Hepatocyte (in vitro differentiated cells): Measurements from ENCODE around the gene ATP7B.

Source experiments
- CTCF ChIP-seq: fragments of 200-600 bp; sonication (generic); IDR thresholded peaks from 2 replicates; pipeline ENCODE4 v1.5.1; 2016; ENCODE audit warnings: antibody characterized with exemption, mild to moderate bottlenecking; ENCODE audit not compliant: poor library complexity
- EZH2 ChIP-seq: fragments of 200-600 bp; sonication (generic); IDR thresholded peaks from 2 replicates; pipeline ENCODE4 v1.6.1; 2016; ENCODE audit warnings: antibody characterized with exemption, mild to moderate bottlenecking, borderline replicate concordance
- EZH2phosphoT487 ChIP-seq: fragments of 200-600 bp; sonication (generic); IDR thresholded peaks from one replicate; pipeline ENCODE4 v1.6.1; 2018; ENCODE audit warnings: antibody characterized with exemption, mild to moderate bottlenecking, low read depth, moderate library complexity; ENCODE audit not compliant: unreplicated experiment, severe bottlenecking

- TF ChIP-seq CTCF (no peak), EZH2 (no peak), EZH2phosphoT487 (no peak)
These were observed 34.4 kb downstream of the ATP7B start for GRCh38 chr13:51976890-51977289.
